T47D (cell line): ENCODE data around the gene THAP7.

ENCODE experiments used
- DNase-seq, 2 experiments: peaks; one replicate each; pipeline versions ENCODE4 v3.0.0 to v3.0.0-alpha.2; 2011 to 2012; ENCODE audit warnings: low read depth in 1 of 2, low spot score in 1 of 2
- JUND ChIP-seq: IDR thresholded peaks from 2 replicates; pipeline ENCODE4 v1.6.1; 2012; ENCODE audit warnings: low read depth
- in situ Hi-C: cut with HindIII; loops from 2 replicates; pipeline ENCODE4 v1.10.0; 2016; ENCODE audit warnings: low sequenced_read_pairs, low pct_unique_long_range_greater_than_20kb

The THAP7 gene

GRCh38 chr22:21038405-21038804 is 36.5 kb upstream of the THAP7 start:
- TF ChIP-seq JUND, result no peak

GRCh38 chr22:21034989-21035388 is 33.1 kb upstream of the THAP7 start:
- in situ Hi-C loops, result no loop called here
- no peak for DNase-seq
- no peak for TF ChIP-seq JUND

More at GRCh38 chr22:21038405-21038804, 36.5 kb upstream of the THAP7 start:
- in situ Hi-C loops, result no loop called here
- no peak for DNase-seq

DNA sequence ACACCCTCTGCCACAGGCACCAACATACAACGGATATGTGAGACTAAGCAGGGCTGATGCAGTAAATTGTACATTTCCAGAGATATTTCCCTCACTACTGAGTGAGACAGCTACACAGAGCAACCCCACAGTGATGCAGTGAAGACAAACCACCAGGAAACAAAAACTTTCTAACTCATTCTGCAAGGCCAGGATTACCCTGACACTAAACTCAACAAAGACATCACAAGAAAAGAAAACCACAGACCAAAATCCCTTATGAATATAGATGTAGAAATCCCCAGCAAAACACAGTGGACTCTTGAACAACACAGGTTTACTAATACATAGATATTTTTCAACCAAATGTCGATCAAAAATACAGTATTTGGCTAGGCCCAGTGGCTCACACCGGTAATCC is 32.0 kb upstream of the THAP7 start:
- DNase-seq, result no peak
- TF ChIP-seq JUND, result no peak
- in situ Hi-C loops, result no loop called here

GRCh38 chr22:21032868-21033688 is 31.2 kb upstream of the THAP7 start:
- in situ Hi-C loops, result no loop called here
- DNase-seq, result no peak
- TF ChIP-seq JUND, result no peak

GRCh38 chr22:21032037-21032867 is 30.3 kb upstream of the THAP7 start, which contains the start of gene SLC7A4:
Gene SLC7A4, minus strand, starts transcription at chr22:21032561. Its CDS starts 749 bp downstream, at chr22:21031812.
- TF ChIP-seq JUND, result no peak
- in situ Hi-C loops, result no loop called here
- DNase-seq, result no peak

GRCh38 chr22:21031545-21032036 is 29.7 kb upstream of the THAP7 start:
- TF ChIP-seq JUND, result no peak
- DNase-seq, result no peak
- in situ Hi-C loops, result no loop called here

DNA sequence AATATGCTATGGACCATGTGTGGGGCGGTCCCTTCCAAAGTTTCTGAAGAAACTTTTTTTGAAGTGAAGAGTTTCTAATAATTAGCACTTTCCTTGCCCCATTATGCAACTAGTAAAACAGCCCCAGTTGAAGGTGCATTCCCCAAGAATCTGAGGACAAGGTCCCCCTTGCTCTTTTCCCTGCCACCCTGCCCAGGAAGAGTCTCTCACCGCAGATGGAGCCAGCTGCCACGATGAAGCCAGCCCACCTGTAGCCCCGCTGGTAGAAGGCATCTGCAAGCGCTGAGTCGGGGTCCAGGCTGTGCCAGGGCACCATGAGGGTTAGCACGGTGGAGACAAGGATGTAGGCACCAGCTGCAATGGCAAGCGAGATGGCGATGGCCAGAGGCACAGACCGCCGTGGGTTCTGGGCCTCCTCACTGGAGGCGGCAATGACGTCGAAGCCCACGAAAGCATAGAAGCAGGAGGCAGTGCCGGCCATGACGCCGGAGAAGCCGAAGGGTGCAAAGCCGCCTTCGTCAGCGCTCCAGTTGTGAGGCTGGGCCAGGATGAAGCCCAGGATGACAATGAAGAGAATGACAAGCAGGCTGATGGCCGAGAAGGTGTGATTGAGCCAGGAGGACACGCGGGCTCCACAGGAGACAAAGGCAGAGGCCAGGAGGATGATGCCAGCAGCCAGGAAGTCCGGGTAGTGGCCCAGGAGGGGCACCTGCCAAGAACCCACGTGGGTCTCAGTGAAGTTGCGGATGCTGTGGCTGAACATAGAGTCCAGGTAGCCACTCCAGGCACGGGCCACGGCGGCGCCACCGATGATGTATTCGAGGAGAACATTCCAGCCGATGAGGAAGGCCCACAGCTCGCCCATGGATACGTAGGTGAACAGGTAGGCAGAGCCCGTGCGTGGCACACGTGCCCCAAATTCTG is 29.0 kb upstream of the THAP7 start:
- TF ChIP-seq JUND, result no peak
- DNase-seq, result no peak
- in situ Hi-C loops, result no loop called here

GRCh38 chr22:21030032-21030431 is 28.1 kb upstream of the THAP7 start:
- no peak for TF ChIP-seq JUND
- no peak for DNase-seq
- in situ Hi-C loops, result no loop called here

- in situ Hi-C loops, result no loop called here
- TF ChIP-seq JUND, result no peak
- no peak for DNase-seq
Observed at GRCh38 chr22:21029486-21030025, 27.6 kb upstream of the THAP7 start.

DNA sequence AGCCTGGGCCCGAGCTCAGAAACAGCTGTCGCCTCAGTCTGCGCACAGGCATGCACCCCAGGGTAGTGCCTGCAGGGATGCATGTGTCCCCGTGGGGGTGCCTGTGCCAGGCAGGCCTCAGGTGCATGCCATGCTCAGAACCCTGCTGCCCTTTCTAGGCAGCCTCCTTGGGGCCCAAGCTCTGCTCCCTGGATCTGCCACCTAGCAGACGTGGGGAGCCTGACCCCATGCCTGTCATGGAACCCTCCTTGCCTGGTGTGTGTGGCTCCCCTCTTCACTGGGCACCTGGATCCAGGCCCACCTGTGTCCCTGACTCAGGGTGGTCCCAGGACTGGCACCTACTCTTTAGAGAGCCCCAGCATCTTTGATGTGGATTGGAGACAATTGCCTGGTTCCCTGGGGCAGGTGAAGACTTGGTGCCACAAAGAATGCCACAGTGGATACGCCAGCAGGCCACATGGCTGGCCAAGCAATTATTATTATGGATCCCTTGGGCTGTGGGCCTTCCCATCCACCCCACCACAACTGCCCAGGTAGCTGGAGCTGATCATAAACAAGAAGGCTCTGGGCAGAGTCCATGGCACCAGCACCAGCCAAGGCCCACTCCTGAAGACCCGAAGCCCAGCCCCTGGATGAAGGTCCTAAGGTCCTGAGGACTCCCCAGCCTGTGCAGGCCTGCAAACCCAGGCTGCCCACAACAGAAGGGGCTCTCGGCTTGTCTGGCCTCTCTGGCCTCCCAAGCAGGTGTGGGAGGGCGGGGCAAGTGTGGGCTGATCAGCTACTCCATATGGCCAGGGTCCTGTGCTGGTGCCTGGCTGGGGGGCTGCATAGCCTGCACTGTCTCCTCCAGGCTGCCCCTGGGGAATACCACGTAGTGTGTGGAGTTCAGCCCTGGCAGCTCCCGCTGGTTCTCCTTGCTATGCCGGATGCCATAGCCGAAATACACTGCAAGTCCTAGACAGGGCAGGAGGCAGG is 26.6 kb upstream of the THAP7 start:
- in situ Hi-C loops, result no loop called here
- no peak for DNase-seq
- TF ChIP-seq JUND, result no peak
